SK-N-SH (cell line): ENCODE results near the gene IGFBP7.

Experiments
- EP300 ChIP-seq, 2 experiments: IDR thresholded peaks; 2 replicates each; pipeline versions ENCODE4 v1.4.0 to v1.6.1; 2012; ENCODE audit warnings: borderline replicate concordance in 1 of 2, low read depth in 1 of 2, low read length in 1 of 2
- FOSL2 ChIP-seq: IDR thresholded peaks from 2 replicates; pipeline ENCODE4 v1.4.0; 2012; ENCODE audit warnings: low read depth, mild to moderate bottlenecking, moderate library complexity, borderline replicate concordance
- GABPA ChIP-seq: IDR thresholded peaks from 2 replicates; pipeline ENCODE4 v1.4.0; 2012; ENCODE audit warnings: low read depth, mild to moderate bottlenecking
- IRF3 ChIP-seq: fragments of 150-350 bp; IDR thresholded peaks from 2 replicates; pipeline ENCODE4 v1.6.1; 2016; ENCODE audit warnings: mild to moderate bottlenecking, low read depth, low read length
- MAX ChIP-seq: IDR thresholded peaks from 2 replicates; pipeline ENCODE4 v1.4.0; 2012; ENCODE audit warnings: low read depth
- POLR2AphosphoS5 ChIP-seq: IDR thresholded peaks from 2 replicates; pipeline ENCODE4 v1.6.1; 2012; ENCODE audit warnings: low read depth, low read length
- REST ChIP-seq: IDR thresholded peaks from 2 replicates; pipeline ENCODE4 v1.6.1; 2012; ENCODE audit warnings: mild to moderate bottlenecking, low read depth, low read length, moderate library complexity
- SMC3 ChIP-seq: IDR thresholded peaks from 2 replicates; pipeline ENCODE4 v1.6.1; 2012; ENCODE audit warnings: low read depth, low read length, improper control_type of control experiment
- TAF1 ChIP-seq: IDR thresholded peaks from 2 replicates; pipeline ENCODE4 v1.6.1; 2012; ENCODE audit warnings: low read depth, mild to moderate bottlenecking, low read length, moderate library complexity, borderline replicate concordance
- YY1 ChIP-seq: IDR thresholded peaks from 2 replicates; pipeline ENCODE4 v1.4.0; 2012; ENCODE audit warnings: low read depth, mild to moderate bottlenecking
- TF ChIP-seq, protein P1 (sequence below): fragments of 200-600 bp; sonication (generic); IDR thresholded peaks from 2 replicates; pipeline ENCODE4 v1.6.1; 2017; ENCODE audit warnings: antibody characterized with exemption, mild to moderate bottlenecking, moderate library complexity
- TF ChIP-seq, protein P2 (sequence below): fragments of 150-350 bp; IDR thresholded peaks from 2 replicates; pipeline ENCODE4 v1.6.1; 2017; ENCODE audit warnings: antibody characterized with exemption, low read length, low read depth, borderline replicate concordance

DNA sequence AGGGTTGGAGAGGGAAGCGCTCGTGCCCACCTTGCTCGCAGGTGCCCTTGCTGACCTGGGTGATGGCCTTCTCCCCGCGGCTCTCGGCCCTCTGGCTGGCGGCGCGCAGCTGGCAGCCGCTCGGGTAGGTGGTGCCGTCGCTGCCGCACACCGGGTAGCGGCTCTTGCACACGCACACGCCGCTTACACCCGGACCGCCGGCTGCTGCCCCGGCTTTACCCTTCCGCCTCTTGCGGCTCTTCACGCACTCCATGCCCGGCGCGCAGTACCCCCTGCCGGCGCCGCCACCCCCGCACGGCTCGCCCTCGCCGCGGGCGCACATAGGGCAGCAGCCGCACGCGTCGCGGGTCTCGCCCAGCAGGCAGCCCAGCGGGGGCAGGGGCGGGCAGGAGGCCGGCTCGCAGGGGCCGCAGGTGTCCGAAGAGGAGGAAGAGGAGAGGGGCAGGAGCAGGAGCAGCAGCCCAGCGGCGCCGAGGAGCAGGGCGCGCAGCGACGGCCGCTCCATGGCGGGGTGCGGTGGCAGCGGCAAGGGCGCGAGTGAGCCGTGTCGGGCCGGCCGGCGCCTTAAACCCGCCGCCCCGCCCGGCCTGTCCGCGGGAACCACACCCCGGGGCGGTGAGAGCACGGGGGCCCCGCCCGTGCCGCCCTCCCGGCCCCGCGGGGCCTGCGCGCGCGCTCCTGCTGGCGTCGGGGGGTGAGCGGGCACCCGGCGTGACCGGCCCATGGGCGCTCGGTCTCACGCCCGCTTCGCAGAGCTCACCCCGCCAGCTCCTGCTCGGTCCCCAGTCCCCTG lies at the start of gene IGFBP7:
- TF ChIP-seq TAF1 (no peak), SMC3 (no peak), POLR2AphosphoS5 (no peak), MAX (no peak), REST (no peak), FOSL2 (no peak), EP300 (IDR thresholded peaks at IDR 0.05; ENCODE audit: borderline replicate concordance in 1 of 2, low read depth in 1 of 2, low read length in 1 of 2) (no peak), IRF3 (no peak), GABPA (no peak), YY1 (no peak)
- TF ChIP-seq, protein P1, sequence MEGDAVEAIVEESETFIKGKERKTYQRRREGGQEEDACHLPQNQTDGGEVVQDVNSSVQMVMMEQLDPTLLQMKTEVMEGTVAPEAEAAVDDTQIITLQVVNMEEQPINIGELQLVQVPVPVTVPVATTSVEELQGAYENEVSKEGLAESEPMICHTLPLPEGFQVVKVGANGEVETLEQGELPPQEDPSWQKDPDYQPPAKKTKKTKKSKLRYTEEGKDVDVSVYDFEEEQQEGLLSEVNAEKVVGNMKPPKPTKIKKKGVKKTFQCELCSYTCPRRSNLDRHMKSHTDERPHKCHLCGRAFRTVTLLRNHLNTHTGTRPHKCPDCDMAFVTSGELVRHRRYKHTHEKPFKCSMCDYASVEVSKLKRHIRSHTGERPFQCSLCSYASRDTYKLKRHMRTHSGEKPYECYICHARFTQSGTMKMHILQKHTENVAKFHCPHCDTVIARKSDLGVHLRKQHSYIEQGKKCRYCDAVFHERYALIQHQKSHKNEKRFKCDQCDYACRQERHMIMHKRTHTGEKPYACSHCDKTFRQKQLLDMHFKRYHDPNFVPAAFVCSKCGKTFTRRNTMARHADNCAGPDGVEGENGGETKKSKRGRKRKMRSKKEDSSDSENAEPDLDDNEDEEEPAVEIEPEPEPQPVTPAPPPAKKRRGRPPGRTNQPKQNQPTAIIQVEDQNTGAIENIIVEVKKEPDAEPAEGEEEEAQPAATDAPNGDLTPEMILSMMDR: no peak
- TF ChIP-seq, protein P2, sequence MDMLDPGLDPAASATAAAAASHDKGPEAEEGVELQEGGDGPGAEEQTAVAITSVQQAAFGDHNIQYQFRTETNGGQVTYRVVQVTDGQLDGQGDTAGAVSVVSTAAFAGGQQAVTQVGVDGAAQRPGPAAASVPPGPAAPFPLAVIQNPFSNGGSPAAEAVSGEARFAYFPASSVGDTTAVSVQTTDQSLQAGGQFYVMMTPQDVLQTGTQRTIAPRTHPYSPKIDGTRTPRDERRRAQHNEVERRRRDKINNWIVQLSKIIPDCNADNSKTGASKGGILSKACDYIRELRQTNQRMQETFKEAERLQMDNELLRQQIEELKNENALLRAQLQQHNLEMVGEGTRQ: no peak
